Endothelial cell of umbilical vein (primary cell): ENCODE data around the gene FRY. TPM values are rescaled to one million over a fixed set of nuclear protein-coding genes. Genes with fewer than 3 reads are reported as not detected.

Experiments
- BruUV-seq: library from RNA; stranded (reverse); fragments of 400-500 nt; replicated peaks from 2 replicates; lab custom pipeline; 2021; lab: Mats Ljungman, UMichigan
- CTCF ChIA-PET: fragments of 300-600, 350-600 bp; sonication (Branson Sonifier 250); formaldehyde crosslinking; loops from one replicate; lab custom pipeline; 2021; ENCODE audit warnings: antibody characterized with exemption, inconsistent platforms; lab: Charles Lee
- POLR2A ChIA-PET: fragments of 300-600, 350-600 bp; sonication (Branson Sonifier 250); formaldehyde crosslinking; loops from one replicate; lab custom pipeline; 2021; ENCODE audit warnings: antibody characterized with exemption, inconsistent platforms; lab: Charles Lee
- DNase-seq: peaks from one replicate; pipeline ENCODE4 v3.0.0-alpha.2; 2011; ENCODE audit warnings: low read depth, low spot score
- FAIRE-seq: peaks from 2 replicates; lab custom pipeline; 2011; peaks lifted over from hg19 to GRCh38; lab: Jason Lieb, UNC
- H2AFZ ChIP-seq: 2 replicates; pipeline ENCODE4 v1.6.0; 2012; ENCODE audit warnings: low read depth, low read length, control low read depth, inconsistent platforms
- H3K27ac ChIP-seq: 2 replicates; pipeline ENCODE4 v1.5.1; 2011; ENCODE audit warnings: low read depth, mild to moderate bottlenecking, control low read depth, low read length, moderate library complexity; ENCODE audit not compliant: insufficient read depth
- H3K27me3 ChIP-seq, 2 experiments: 2 replicates each; pipeline versions ENCODE4 v1.6.0 to v1.6.1; 2011; ENCODE audit warnings: low read length in 2 of 2, mixed read lengths in 1 of 2; ENCODE audit not compliant: control insufficient read depth in 2 of 2, insufficient read depth in 2 of 2
- H3K36me3 ChIP-seq, 2 experiments: 2 replicates in 1 of 2; 3 replicates in 1 of 2; pipeline ENCODE4 v1.5.1; 2011; ENCODE audit warnings: low read length in 2 of 2, mild to moderate bottlenecking in 1 of 2, moderate library complexity in 1 of 2; ENCODE audit not compliant: control insufficient read depth in 2 of 2, insufficient read depth in 2 of 2; ENCODE audit errors: extremely low read depth in 1 of 2
- H3K4me1 ChIP-seq: 3 replicates; pipeline ENCODE4 v1.5.1; 2011; ENCODE audit warnings: mild to moderate bottlenecking, low read length; ENCODE audit not compliant: control insufficient read depth, insufficient read depth; ENCODE audit errors: extremely low read depth
- H3K4me2 ChIP-seq: 2 replicates; pipeline ENCODE4 v1.6.1; 2011; ENCODE audit warnings: low read length, control low read depth, mixed read lengths; ENCODE audit not compliant: insufficient read depth
- H3K4me3 ChIP-seq, 3 experiments: fragments of 200-600 bp in 1 of 3; sonication (generic), shearing (Covaris generic) in 1 of 3; replicated peaks in 1 of 3; 2 replicates each; pipeline ENCODE4 v1.5.1; 2011 to 2016; ENCODE audit warnings: control low read depth in 3 of 3, low read length in 3 of 3, mild to moderate bottlenecking in 2 of 3, inconsistent platforms in 1 of 3, low read depth in 1 of 3, moderate library complexity in 1 of 3; ENCODE audit not compliant: insufficient read depth in 1 of 3
- H3K79me2 ChIP-seq: 2 replicates; pipeline ENCODE4 v1.6.0; 2012; ENCODE audit warnings: low read length, inconsistent platforms; ENCODE audit not compliant: control insufficient read depth, insufficient read depth
- H3K9ac ChIP-seq: replicated peaks from 2 replicates; pipeline ENCODE3; 2011; ENCODE audit warnings: low read length, control low read depth; ENCODE audit not compliant: insufficient read depth; ENCODE audit errors: extremely low read depth
- H3K9me1 ChIP-seq: replicated peaks from 3 replicates; pipeline ENCODE4 v1.6.0; 2011; ENCODE audit warnings: mild to moderate bottlenecking, low read length; ENCODE audit not compliant: control insufficient read depth, insufficient read depth; ENCODE audit errors: extremely low read depth
- H3K9me3 ChIP-seq: replicated peaks from 2 replicates; pipeline ENCODE4 v1.5.1; 2012; ENCODE audit warnings: low read length, inconsistent platforms; ENCODE audit not compliant: control insufficient read depth, insufficient read depth
- H4K20me1 ChIP-seq: replicated peaks from 2 replicates; pipeline ENCODE3; 2011; ENCODE audit warnings: mild to moderate bottlenecking, low read length; ENCODE audit not compliant: control insufficient read depth, insufficient read depth; ENCODE audit errors: extremely low read depth
- EZH2 ChIP-seq: IDR thresholded peaks from 2 replicates; pipeline ENCODE4 v1.6.1; 2012; ENCODE audit warnings: borderline replicate concordance, low read depth, mild to moderate bottlenecking, moderate library complexity, low read length, inconsistent platforms; ENCODE audit not compliant: severe bottlenecking
- FOS ChIP-seq: IDR thresholded peaks from 2 replicates; pipeline ENCODE4 v1.6.1; 2011; ENCODE audit warnings: mild to moderate bottlenecking, low read length, moderate library complexity, borderline replicate concordance; ENCODE audit not compliant: insufficient read depth
- GATA2 ChIP-seq: IDR thresholded peaks from 2 replicates; pipeline ENCODE4 v1.7.0; 2011; ENCODE audit warnings: low read depth, mild to moderate bottlenecking, moderate library complexity, mixed read lengths, low read length; ENCODE audit not compliant: insufficient read length, insufficient read depth
- JUN ChIP-seq: IDR thresholded peaks from 2 replicates; pipeline ENCODE4 v1.6.1; 2011; ENCODE audit warnings: borderline replicate concordance, low read depth; ENCODE audit not compliant: insufficient read length, insufficient read depth
- MYC ChIP-seq: IDR thresholded peaks from one replicate; pipeline ENCODE4 v1.6.1; 2011; ENCODE audit warnings: mild to moderate bottlenecking, low read depth, low read length
- POLR2A ChIP-seq: IDR thresholded peaks from 2 replicates; pipeline ENCODE4 v1.6.1; 2012; ENCODE audit warnings: low read depth, mild to moderate bottlenecking, control low read depth, low read length
- POLR2AphosphoS5 ChIP-seq: IDR thresholded peaks from 2 replicates; pipeline ENCODE4 v1.6.1; 2012; ENCODE audit warnings: low read depth, mild to moderate bottlenecking, control low read depth, low read length, moderate library complexity; ENCODE audit not compliant: insufficient read depth
- dilution Hi-C: fragments of 300-500 bp; cut with MboI; formaldehyde crosslinking; loops from one replicate; pipeline ENCODE4 v1.15.0; 2019; ENCODE audit warnings: low sequenced_read_pairs; ENCODE audit not compliant: extremely low pct_ligation_motif_present
- intact Hi-C: fragments of 100-400 bp; cut with micrococcal nuclease; formaldehyde crosslinking; loops from one replicate; pipeline ENCODE4 v1.10.0; 2022
- polyA plus RNA-seq, 4 experiments: library from polyadenylated mRNA; depleted of rRNA in 3 of 4; stranded (reverse) in 3 of 4; unstranded in 1 of 4; fragments of >200 nt; gene quantifications; 2 replicates each; pipeline versions ENCODE4 v1.2.1 to v1.2.3, GENCODE V29; 2011 to 2012; ENCODE audit warnings: missing spikeins in 1 of 4
- total RNA-seq: library from RNA; stranded (reverse); gene quantifications from 2 replicates; pipeline ENCODE4 v1.2.3, GENCODE V29; 2021
- TF ChIP-seq, protein P1 (sequence below): IDR thresholded peaks from 2 replicates; pipeline ENCODE4 v1.6.1; 2011; ENCODE audit not compliant: insufficient read depth, insufficient read length
- TF ChIP-seq, protein P2 (sequence below), 2 donors: IDR thresholded peaks; 1 replicate in 1 of 2; 2 replicates in 1 of 2; pipeline ENCODE4 v1.5.1; 2011; ENCODE audit warnings: low read length in 2 of 2, mild to moderate bottlenecking in 2 of 2, moderate library complexity in 2 of 2, control low read depth in 1 of 2, inconsistent platforms in 1 of 2, low read depth in 1 of 2; ENCODE audit not compliant: insufficient read depth in 1 of 2; ENCODE audit errors: extremely low read depth in 1 of 2

FRY gene
- total and polyA plus RNA-seq, 2 donors (not counting 3 experiments of a cell fraction or from before 2014, with no cell fraction given): 57.3 to 75.8 TPM

DNA sequence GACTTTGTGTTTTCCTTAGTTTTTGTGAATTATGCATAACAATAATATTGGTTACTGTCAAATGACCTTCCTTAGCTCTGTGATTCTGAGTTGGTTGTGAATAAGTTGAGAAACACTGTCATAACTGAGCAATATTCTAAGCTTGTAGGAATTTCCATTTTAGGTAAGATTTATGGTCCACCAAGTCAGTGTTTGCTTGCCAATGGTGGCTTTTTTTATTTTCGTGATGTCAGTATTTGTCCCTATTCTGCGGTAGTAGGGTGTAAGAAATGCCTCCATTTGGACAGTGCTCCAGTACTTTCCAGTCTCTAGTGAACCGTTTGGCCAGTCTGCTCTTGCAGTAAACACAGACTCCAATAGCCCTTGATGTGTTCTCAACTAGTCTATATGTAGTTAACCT is 94.7 kb downstream of the FRY start:
- no peak for DNase-seq
- Histone ChIP-seq H3K36me3 (no peaks in the 10 kb centered on the region), H3K4me1 (no peaks in the 10 kb centered on the region), H3K27me3 (no peaks in the 10 kb centered on the region), H3K4me2 (no peak overlapping the region), H3K9ac (no peak overlapping the region), H3K9me1 (no peaks in the 10 kb centered on the region), H3K79me2 (no peaks in the 10 kb centered on the region), H4K20me1 (no peaks in the 10 kb centered on the region), H3K4me3 (no peak overlapping the region), H3K27ac (no peak overlapping the region), H3K9me3 (no peaks in the 10 kb centered on the region), H2AFZ (no peak overlapping the region)
- POLR2A ChIA-PET: no interaction called here
- no peak for FAIRE-seq
- no TSS peak for BruUV-seq
- intact Hi-C loops (no loop called here), dilution Hi-C loops (no loop called here)
- no peak for TF ChIP-seq FOS
- TF ChIP-seq, protein P1, sequence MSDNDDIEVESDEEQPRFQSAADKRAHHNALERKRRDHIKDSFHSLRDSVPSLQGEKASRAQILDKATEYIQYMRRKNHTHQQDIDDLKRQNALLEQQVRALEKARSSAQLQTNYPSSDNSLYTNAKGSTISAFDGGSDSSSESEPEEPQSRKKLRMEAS: no peak
- no peak for TF ChIP-seq JUN
- no peak for TF ChIP-seq MYC
- no peak for TF ChIP-seq EZH2
- CTCF ChIA-PET: no interaction called here

DNA sequence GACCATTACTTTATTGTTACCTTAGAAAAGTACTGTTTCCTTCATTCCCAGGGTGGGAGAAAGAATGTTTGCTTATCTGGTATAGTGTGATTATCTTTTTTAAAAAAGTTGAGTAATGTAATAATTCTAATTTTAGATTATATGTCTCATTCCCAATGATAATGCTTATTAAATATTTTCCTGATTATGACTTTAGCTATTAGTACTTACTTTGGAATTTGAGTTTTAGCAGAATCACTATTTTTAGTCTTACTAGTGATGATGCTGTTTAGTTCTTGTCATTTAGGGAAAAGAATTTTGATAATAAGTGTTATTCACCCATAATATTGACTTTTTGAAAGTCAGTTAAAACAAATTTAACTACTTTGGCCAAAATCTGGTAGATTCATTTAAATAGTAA is 95.2 kb downstream of the FRY start:
- H3K4me1 ChIP-seq: no peaks in the 10 kb centered on the region
- no peaks in the 10 kb centered on the region for H4K20me1 ChIP-seq
- no peak for DNase-seq
- no peak overlapping the region for H3K27ac ChIP-seq
- no peak overlapping the region for H3K4me3 ChIP-seq
- dilution Hi-C loops (no loop called here), intact Hi-C loops (no loop called here)
- no peaks in the 10 kb centered on the region for H3K79me2 ChIP-seq
- BruUV-seq: no TSS peak
- TF ChIP-seq MYC (no peak), JUN (no peak), POLR2A (no peak), EZH2 (no peak), POLR2AphosphoS5 (no peak), GATA2 (no peak), FOS (no peak)
- TF ChIP-seq, protein P1: no peak
- TF ChIP-seq, protein P2, sequence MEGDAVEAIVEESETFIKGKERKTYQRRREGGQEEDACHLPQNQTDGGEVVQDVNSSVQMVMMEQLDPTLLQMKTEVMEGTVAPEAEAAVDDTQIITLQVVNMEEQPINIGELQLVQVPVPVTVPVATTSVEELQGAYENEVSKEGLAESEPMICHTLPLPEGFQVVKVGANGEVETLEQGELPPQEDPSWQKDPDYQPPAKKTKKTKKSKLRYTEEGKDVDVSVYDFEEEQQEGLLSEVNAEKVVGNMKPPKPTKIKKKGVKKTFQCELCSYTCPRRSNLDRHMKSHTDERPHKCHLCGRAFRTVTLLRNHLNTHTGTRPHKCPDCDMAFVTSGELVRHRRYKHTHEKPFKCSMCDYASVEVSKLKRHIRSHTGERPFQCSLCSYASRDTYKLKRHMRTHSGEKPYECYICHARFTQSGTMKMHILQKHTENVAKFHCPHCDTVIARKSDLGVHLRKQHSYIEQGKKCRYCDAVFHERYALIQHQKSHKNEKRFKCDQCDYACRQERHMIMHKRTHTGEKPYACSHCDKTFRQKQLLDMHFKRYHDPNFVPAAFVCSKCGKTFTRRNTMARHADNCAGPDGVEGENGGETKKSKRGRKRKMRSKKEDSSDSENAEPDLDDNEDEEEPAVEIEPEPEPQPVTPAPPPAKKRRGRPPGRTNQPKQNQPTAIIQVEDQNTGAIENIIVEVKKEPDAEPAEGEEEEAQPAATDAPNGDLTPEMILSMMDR (IDR thresholded peaks at IDR 0.05; ENCODE audit: extremely low read depth in 1 of 2, insufficient read depth in 1 of 2, low read depth in 1 of 2, low read length in 2 of 2): no peak
- H3K27me3 ChIP-seq: no peaks in the 10 kb centered on the region
- ChIA-PET CTCF (no interaction called here), POLR2A (no interaction called here)
- H3K9ac ChIP-seq: no peak overlapping the region
- H2AFZ ChIP-seq: no peak overlapping the region
- H3K4me2 ChIP-seq: no peak overlapping the region
- no peaks in the 10 kb centered on the region for H3K9me3 ChIP-seq
- H3K36me3 ChIP-seq: no peaks in the 10 kb centered on the region
- H3K9me1 ChIP-seq: no peaks in the 10 kb centered on the region
- FAIRE-seq: no peak
